Natural killer cell (primary cell): Measurements from ENCODE around the gene AUH. TPM values are rescaled to one million over a fixed set of nuclear protein-coding genes. Genes with fewer than 3 reads are reported as not detected.

Source experiments
- ATAC-seq, 3 donors: fragments of 150-1000 bp in 2 of 3; fragments of 200-7000 bp in 1 of 3; cut with Tn5 transposase; 1 replicate in 1 of 3; 2 replicates in 2 of 3; pipeline ENCODE4 v1.10.0; 2021; ENCODE audit warnings: mild to moderate bottlenecking in 2 of 3, moderate library complexity in 2 of 3
- DNase-seq, 2 donors: peaks; one replicate each; pipeline versions ENCODE4 v3.0.0 to v3.0.0-alpha.2; 2013 to 2021; ENCODE audit warnings: mixed read lengths in 1 of 2
- H3K27ac ChIP-seq: one replicate; pipeline ENCODE4 v1.5.1; 2013; ENCODE audit warnings: mild to moderate bottlenecking, low read length
- H3K27me3 ChIP-seq: one replicate; pipeline ENCODE4 v1.6.1; 2013; ENCODE audit warnings: low read length; ENCODE audit not compliant: control insufficient read depth, insufficient read depth
- H3K36me3 ChIP-seq: one replicate; pipeline ENCODE4 v1.6.1; 2013; ENCODE audit warnings: low read length; ENCODE audit not compliant: control insufficient read depth, insufficient read depth
- H3K4me1 ChIP-seq: one replicate; pipeline ENCODE4 v1.6.1; 2013; ENCODE audit warnings: low read length; ENCODE audit not compliant: control insufficient read depth, insufficient read depth
- H3K4me3 ChIP-seq: one replicate; pipeline ENCODE4 v1.5.1; 2013; ENCODE audit warnings: low read length
- H3K9me3 ChIP-seq: one replicate; pipeline ENCODE4 v1.6.1; 2013; ENCODE audit warnings: low read length; ENCODE audit not compliant: control insufficient read depth, insufficient read depth
- H3K27ac Mint-ChIP-seq, 2 donors: one replicate each; pipeline ENCODE4 v1.8.0; 2022; ENCODE audit warnings: mild to moderate bottlenecking in 2 of 2, mixed read lengths in 2 of 2, moderate library complexity in 1 of 2
- H3K27me3 Mint-ChIP-seq, 2 donors: one replicate each; pipeline ENCODE4 v1.8.0; 2022; ENCODE audit warnings: low read depth in 2 of 2, mixed read lengths in 2 of 2
- H3K36me3 Mint-ChIP-seq: one replicate; pipeline ENCODE4 v1.8.0; 2022; ENCODE audit warnings: mixed read lengths
- H3K4me1 Mint-ChIP-seq, 2 donors: one replicate each; pipeline ENCODE4 v1.8.0; 2022; ENCODE audit warnings: mixed read lengths in 2 of 2
- H3K4me3 Mint-ChIP-seq: one replicate; pipeline ENCODE4 v1.8.0; 2022; ENCODE audit warnings: mild to moderate bottlenecking, moderate library complexity, mixed read lengths
- H3K9me3 Mint-ChIP-seq, 2 donors: one replicate each; pipeline ENCODE4 v1.8.0; 2022; ENCODE audit warnings: mixed read lengths in 2 of 2
- WGBS: methylation state at CpG from one replicate; pipeline ENCODE4 v1.1.7; 2013; ENCODE audit warnings: missing lambda C conversion rate; ENCODE audit not compliant: insufficient coverage; 5-methylcytosine and 5-hydroxymethylcytosine counted together
- intact Hi-C: fragments of 100-400 bp; cut with micrococcal nuclease; formaldehyde crosslinking; loops from one replicate; pipeline ENCODE4 v1.14.2; 2022
- total RNA-seq, 4 donors: library from RNA; stranded (reverse); fragments of 120-200 nt in 1 of 4; gene quantifications; one replicate each; pipeline versions ENCODE4 v1.2.3 to v1.2.4, GENCODE V29; 2013 to 2022
- TF ChIP-seq, protein P1 (sequence below): fragments of 200-600 bp; IDR thresholded peaks from one replicate; pipeline ENCODE4 v1.8.0; 2022; ENCODE audit warnings: antibody characterized with exemption

The AUH gene
- total RNA-seq, 3 donors from 2014 or later (not counting 1 experiment from before 2014, with no cell fraction given) = 26.7 to 36.6 (median 34.9) TPM

DNA sequence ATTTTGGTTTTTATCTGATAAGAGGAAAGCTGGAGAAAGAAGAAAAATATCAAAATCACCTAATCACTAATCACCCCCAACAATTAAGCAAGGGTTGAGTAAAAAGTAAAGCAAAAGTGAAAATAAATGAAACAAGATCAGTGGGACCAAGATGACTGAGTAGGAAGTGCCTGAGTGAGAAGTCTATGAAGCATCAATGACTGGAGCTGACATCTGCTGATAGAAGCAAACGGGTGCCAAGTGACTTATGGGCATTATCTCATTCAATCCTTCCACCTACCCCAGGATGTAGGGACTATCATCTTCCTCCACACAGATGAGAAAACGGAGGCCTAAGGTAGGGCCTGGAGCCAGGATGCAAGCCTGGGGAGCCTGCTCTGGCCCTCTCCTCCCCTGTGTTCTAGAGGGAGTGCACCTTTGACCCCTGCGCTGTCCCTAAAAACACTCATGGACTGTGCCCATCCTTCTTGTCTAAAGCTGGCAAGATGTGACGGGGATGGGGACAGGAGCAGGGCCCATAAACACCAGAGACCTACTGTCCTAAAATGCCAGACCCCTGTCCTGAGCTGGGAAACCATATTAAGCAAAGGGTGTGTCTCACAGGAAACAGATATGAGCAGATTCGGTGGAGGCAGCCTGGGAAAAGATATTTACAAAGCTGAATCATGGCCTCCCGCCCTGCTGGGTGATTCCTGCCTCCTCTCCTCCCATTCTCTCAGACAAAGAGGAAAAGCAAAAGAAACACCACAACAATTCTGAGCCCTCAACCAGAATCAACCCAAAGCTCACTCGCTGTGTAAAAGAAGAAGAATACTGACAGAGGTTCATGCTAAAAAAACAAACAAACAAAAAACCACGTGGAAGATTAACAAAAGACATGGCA is 116.0 kb downstream of the AUH start:
- Histone ChIP-seq H3K4me3 (no peak overlapping the region), H3K4me1 (peaks cover 21% of the 10 kb centered on the region), H3K36me3 (peaks cover 3% of the 10 kb centered on the region), H3K27ac (peak overlapping the region; percentile 31), H3K9me3 (no peaks in the 10 kb centered on the region), H3K27me3 (no peaks in the 10 kb centered on the region)
- Mint-ChIP-seq H3K36me3 (no peaks in the 10 kb centered on the region), H3K9me3 (no peaks in the 10 kb centered on the region), H3K27me3 (no peaks in the 10 kb centered on the region), H3K4me3 (no peak overlapping the region), H3K27ac (peak overlapping the region; percentile 77 to 86), H3K4me1 (peaks cover 28 to 51% of the 10 kb centered on the region in 2 donors)
- TF ChIP-seq, protein P1, sequence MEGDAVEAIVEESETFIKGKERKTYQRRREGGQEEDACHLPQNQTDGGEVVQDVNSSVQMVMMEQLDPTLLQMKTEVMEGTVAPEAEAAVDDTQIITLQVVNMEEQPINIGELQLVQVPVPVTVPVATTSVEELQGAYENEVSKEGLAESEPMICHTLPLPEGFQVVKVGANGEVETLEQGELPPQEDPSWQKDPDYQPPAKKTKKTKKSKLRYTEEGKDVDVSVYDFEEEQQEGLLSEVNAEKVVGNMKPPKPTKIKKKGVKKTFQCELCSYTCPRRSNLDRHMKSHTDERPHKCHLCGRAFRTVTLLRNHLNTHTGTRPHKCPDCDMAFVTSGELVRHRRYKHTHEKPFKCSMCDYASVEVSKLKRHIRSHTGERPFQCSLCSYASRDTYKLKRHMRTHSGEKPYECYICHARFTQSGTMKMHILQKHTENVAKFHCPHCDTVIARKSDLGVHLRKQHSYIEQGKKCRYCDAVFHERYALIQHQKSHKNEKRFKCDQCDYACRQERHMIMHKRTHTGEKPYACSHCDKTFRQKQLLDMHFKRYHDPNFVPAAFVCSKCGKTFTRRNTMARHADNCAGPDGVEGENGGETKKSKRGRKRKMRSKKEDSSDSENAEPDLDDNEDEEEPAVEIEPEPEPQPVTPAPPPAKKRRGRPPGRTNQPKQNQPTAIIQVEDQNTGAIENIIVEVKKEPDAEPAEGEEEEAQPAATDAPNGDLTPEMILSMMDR = no peak
- intact Hi-C loops = no loop called here
- DNase-seq = peak in 1 of 2 donors; percentile 13
- peak; percentile 77 to 88 (median 79) for ATAC-seq
- 74% methylated on average over 8 of the region's 8 CpGs for WGBS

DNA sequence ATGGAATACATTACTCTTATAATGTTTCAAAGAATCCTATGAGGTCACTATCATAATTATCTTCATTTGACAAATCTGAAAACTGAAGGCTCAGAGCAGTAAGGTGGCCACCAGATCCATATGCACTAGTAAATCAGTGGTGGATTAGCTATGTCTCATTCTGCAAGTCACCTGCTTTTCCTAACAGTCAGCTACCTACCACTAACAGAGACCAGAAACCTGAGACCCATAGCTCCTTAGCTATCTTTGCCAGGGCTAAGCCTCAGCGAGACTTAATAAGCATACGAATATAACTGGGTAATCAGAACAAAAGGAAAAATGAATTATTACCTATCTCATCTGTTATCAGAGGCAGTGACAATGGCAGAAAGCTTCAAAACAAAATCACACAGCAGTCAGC is 118.7 kb downstream of the AUH start:
- TF ChIP-seq, protein P1 = no peak
- intact Hi-C loops = no loop called here
- Mint-ChIP-seq H3K9me3 (no peaks in the 10 kb centered on the region), H3K27me3 (no peaks in the 10 kb centered on the region), H3K4me3 (no peak overlapping the region), H3K36me3 (no peaks in the 10 kb centered on the region), H3K27ac (peak overlapping the region in 1 of 2 donors; percentile 42), H3K4me1 (peaks cover 21 to 39% of the 10 kb centered on the region in 2 donors)
- Histone ChIP-seq H3K27ac (no peak overlapping the region), H3K9me3 (no peaks in the 10 kb centered on the region), H3K36me3 (peaks cover 3% of the 10 kb centered on the region), H3K4me3 (no peak overlapping the region), H3K4me1 (peaks cover 13% of the 10 kb centered on the region), H3K27me3 (no peaks in the 10 kb centered on the region)
- no peak for DNase-seq
- ATAC-seq = no peak
- WGBS = 94% methylated on average over 2 of the region's 2 CpGs

DNA sequence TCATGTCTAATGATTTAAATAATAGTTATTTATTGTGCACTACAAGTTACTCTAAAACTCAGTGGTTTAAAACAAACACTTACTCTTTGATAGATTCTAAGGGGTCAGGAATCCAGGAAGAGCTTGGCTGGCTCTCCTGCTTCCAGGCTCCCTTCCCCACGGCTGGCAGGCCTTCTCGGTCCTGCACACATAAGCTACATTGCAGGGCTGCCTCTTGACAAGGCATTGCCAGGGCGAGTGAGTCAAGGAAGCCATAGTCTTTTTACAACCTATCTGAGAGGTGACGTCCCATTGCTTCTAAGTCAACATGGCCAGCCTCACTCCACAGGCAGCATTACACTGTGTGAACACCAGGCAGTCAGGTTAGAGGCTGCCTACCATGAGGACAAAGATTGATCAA is 119.8 kb downstream of the AUH start:
- Mint-ChIP-seq H3K27ac (no peak overlapping the region), H3K4me3 (no peak overlapping the region), H3K4me1 (peaks cover 21 to 33% of the 10 kb centered on the region in 2 donors), H3K36me3 (no peaks in the 10 kb centered on the region), H3K27me3 (no peaks in the 10 kb centered on the region), H3K9me3 (no peaks in the 10 kb centered on the region)
- 97% methylated on average over 4 of the region's 4 CpGs for WGBS
- no peak overlapping the region for H3K27ac ChIP-seq
- H3K36me3 ChIP-seq = peaks cover 3% of the 10 kb centered on the region
- TF ChIP-seq, protein P1 = no peak
- intact Hi-C loops = no loop called here
- H3K27me3 ChIP-seq = no peaks in the 10 kb centered on the region
- H3K4me3 ChIP-seq = no peak overlapping the region
- H3K9me3 ChIP-seq = no peaks in the 10 kb centered on the region
- no peak for DNase-seq
- peaks cover 13% of the 10 kb centered on the region for H3K4me1 ChIP-seq
- ATAC-seq = no peak
